MCF 10A (cell line): Measurements from ENCODE around the gene HSPB2. TPM values are rescaled to one million over a fixed set of nuclear protein-coding genes. Genes with fewer than 3 reads are reported as not detected.

Experiments used
- BruUV-seq: library from RNA; stranded (reverse); fragments of 400-500 nt; replicated peaks from 2 replicates; lab custom pipeline; 2021; lab: Mats Ljungman, UMichigan
- CTCF ChIA-PET: fragments of 300-600 bp; sonication (Branson Sonifier 250); formaldehyde crosslinking; extraction: SDS; loops from one replicate; lab custom pipeline; 2021; ENCODE audit warnings: antibody characterized with exemption, inconsistent platforms; lab: Yijun Ruan, JAX
- POLR2A ChIA-PET: fragments of 300-600, 350-650 bp; sonication (Branson Sonifier 250); formaldehyde crosslinking; extraction: SDS; loops from one replicate; lab custom pipeline; 2020; ENCODE audit warnings: antibody characterized with exemption, inconsistent platforms; lab: Yijun Ruan, JAX
- DNase-seq: peaks from one replicate; pipeline ENCODE4 v3.0.0-alpha.2; 2018; ENCODE audit not compliant: unreplicated experiment
- H3K27ac Mint-ChIP-seq: one replicate; pipeline ENCODE4 v1.8.0; 2022; ENCODE audit warnings: mild to moderate bottlenecking, low read depth, mixed read lengths; ENCODE audit not compliant: unreplicated experiment
- H3K27me3 Mint-ChIP-seq: one replicate; pipeline ENCODE4 v1.8.0; 2022; ENCODE audit warnings: mixed read lengths; ENCODE audit not compliant: insufficient read depth, unreplicated experiment
- H3K36me3 Mint-ChIP-seq: one replicate; pipeline ENCODE4 v1.8.0; 2022; ENCODE audit warnings: mild to moderate bottlenecking, moderate library complexity, mixed read lengths; ENCODE audit not compliant: insufficient read depth, unreplicated experiment
- H3K4me1 Mint-ChIP-seq: one replicate; pipeline ENCODE4 v1.8.0; 2022; ENCODE audit warnings: mixed read lengths; ENCODE audit not compliant: insufficient read depth, unreplicated experiment
- H3K4me3 Mint-ChIP-seq: one replicate; pipeline ENCODE4 v1.8.0; 2022; ENCODE audit warnings: mild to moderate bottlenecking, moderate library complexity, mixed read lengths; ENCODE audit not compliant: unreplicated experiment
- H3K9me3 Mint-ChIP-seq: one replicate; pipeline ENCODE4 v1.8.0; 2022; ENCODE audit warnings: mixed read lengths; ENCODE audit not compliant: unreplicated experiment
- CTCF ChIP-seq: fragments of 200-600 bp; IDR thresholded peaks from one replicate; pipeline ENCODE4 v1.8.0; 2022; ENCODE audit warnings: antibody characterized with exemption, mild to moderate bottlenecking; ENCODE audit not compliant: unreplicated experiment
- intact Hi-C: fragments of 100-400 bp; cut with micrococcal nuclease; formaldehyde crosslinking; loops from 2 replicates; pipeline ENCODE4 v1.14.1; 2022
- total RNA-seq: library from RNA; stranded (reverse); gene quantifications from 2 replicates; pipeline ENCODE4 v1.2.3, GENCODE V29; 2022

HSPB2 gene
- total RNA-seq, 1 experiment from 2014 or later, result 0.23 TPM

- Mint-ChIP-seq H3K36me3 (no peaks in the 10 kb centered on the region), H3K27me3 (no peaks in the 10 kb centered on the region), H3K4me3 (no peak overlapping the region), H3K9me3 (no peaks in the 10 kb centered on the region), H3K27ac (no peak overlapping the region), H3K4me1 (peaks cover 34% of the 10 kb centered on the region)
- intact Hi-C loops, result no loop called here
- no TSS peak for BruUV-seq
- TF ChIP-seq CTCF, result no peak
- ChIA-PET POLR2A (interaction anchor here (0.9 to 21.8 kb wide), 5 partner anchors 10 to 63 kb away, joined by 3 to 513 read pairs (median 28); no protein-coding TSS in a partner anchor), CTCF (interaction anchor here (0.5 to 21.3 kb wide), 10 partner anchors 9 to 340 kb away, joined by 3 to 564 read pairs (median 4); partner anchors contain the start of gene CFAP68)
- no peak for DNase-seq
Measured at GRCh38 chr11:111933872-111934271, 21.3 kb downstream of the HSPB2 start.

- BruUV-seq, result no TSS peak
- H3K9me3 Mint-ChIP-seq, result no peaks in the 10 kb centered on the region
- H3K27me3 Mint-ChIP-seq, result no peaks in the 10 kb centered on the region
- intact Hi-C loops, result no loop called here
- H3K27ac Mint-ChIP-seq, result no peak overlapping the region
- no peak for TF ChIP-seq CTCF
- no peak overlapping the region for H3K4me3 Mint-ChIP-seq
- POLR2A ChIA-PET, result interaction anchor here (0.9 to 21.8 kb wide), 6 partner anchors 9 to 64 kb away, joined by 3 to 513 read pairs (median 19); partner anchors contain the start of genes CRYAB and HSPB2
- no peak for DNase-seq
- CTCF ChIA-PET, result interaction anchor here (0.7 to 21.3 kb wide), 8 partner anchors 9 to 63 kb away, joined by 3 to 564 read pairs (median 4); partner anchors contain the start of gene CFAP68
- peaks cover 39% of the 10 kb centered on the region for H3K4me1 Mint-ChIP-seq
- no peaks in the 10 kb centered on the region for H3K36me3 Mint-ChIP-seq
Measured at GRCh38 chr11:111934306-111934705, 21.8 kb downstream of the HSPB2 start.

GRCh38 chr11:111935317-111936039 is 22.9 kb downstream of the HSPB2 start:
- ChIA-PET CTCF (interaction anchor here (0.6 to 21.3 kb wide), 8 partner anchors 9 to 345 kb away, joined by 3 to 564 read pairs (median 4); partner anchors contain the start of gene ALG9), POLR2A (interaction anchor here (0.9 to 21.8 kb wide), 10 partner anchors 8 to 151 kb away, joined by 4 to 513 read pairs (median 7); partner anchors contain the start of genes CRYAB, HSPB2, SDHD and TIMM8B)
- DNase-seq, result no peak
- H3K27me3 Mint-ChIP-seq, result no peaks in the 10 kb centered on the region
- BruUV-seq, result no TSS peak
- TF ChIP-seq CTCF, result no peak
- H3K9me3 Mint-ChIP-seq, result no peaks in the 10 kb centered on the region
- no peaks in the 10 kb centered on the region for H3K36me3 Mint-ChIP-seq
- intact Hi-C loops, result no loop called here
- H3K4me3 Mint-ChIP-seq, result no peak overlapping the region
- no peak overlapping the region for H3K27ac Mint-ChIP-seq
- H3K4me1 Mint-ChIP-seq, result peaks cover 49% of the 10 kb centered on the region

DNA sequence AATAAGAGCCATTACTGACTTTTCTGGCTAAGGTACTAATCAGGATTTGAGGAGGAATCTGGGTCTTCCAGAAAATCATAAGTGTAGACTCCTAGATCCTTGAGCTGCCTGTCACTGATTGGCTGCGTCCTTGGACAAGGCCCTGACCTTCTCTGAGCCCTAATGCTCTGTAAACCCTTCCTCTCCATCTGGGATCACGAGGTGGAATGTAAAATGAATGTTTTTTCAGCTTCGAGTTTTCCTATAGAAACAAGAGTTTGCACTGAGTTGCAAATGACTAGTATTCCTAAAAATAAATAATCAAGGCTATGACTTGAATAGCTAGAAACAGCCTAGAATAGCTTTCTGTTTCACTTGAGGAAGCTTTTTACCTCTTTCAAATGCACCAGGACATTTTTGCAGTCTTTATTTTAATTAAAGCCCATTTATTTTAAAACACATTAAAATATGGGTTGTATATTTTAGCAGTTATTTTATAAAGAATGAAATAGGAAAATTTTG is 23.6 kb downstream of the HSPB2 start:
- no peaks in the 10 kb centered on the region for H3K9me3 Mint-ChIP-seq
- intact Hi-C loops, result no loop called here
- H3K27me3 Mint-ChIP-seq, result no peaks in the 10 kb centered on the region
- DNase-seq, result no peak
- H3K27ac Mint-ChIP-seq, result peak overlapping the region; percentile 8
- peaks cover 55% of the 10 kb centered on the region for H3K4me1 Mint-ChIP-seq
- no peaks in the 10 kb centered on the region for H3K36me3 Mint-ChIP-seq
- peak overlapping the region; percentile 71 for H3K4me3 Mint-ChIP-seq
- ChIA-PET POLR2A (interaction anchor here (0.9 to 21.8 kb wide), 10 partner anchors 7 to 151 kb away, joined by 4 to 513 read pairs (median 9); partner anchors contain the start of genes CRYAB, HSPB2, SDHD and TIMM8B), CTCF (interaction anchor here (0.6 to 21.3 kb wide), 6 partner anchors 8 to 344 kb away, joined by 3 to 564 read pairs (median 5); partner anchors contain the start of gene ALG9)
- BruUV-seq, result no TSS peak
- no peak for TF ChIP-seq CTCF
